Choroid plexus epithelial cell (primary cell): ENCODE data around the gene VPS13D.
"Not testable (repeated sequence)": the region's sequence is repeated elsewhere in the genome, so short reads cannot be mapped to it uniquely, and the experiment has no call there.

ENCODE experiments used
- DNase-seq: peaks from one replicate; pipeline ENCODE4 v3.0.0-alpha.2; 2010; ENCODE audit warnings: low read depth
- H3K4me3 ChIP-seq: 2 replicates; pipeline ENCODE4 v1.5.1; 2011; ENCODE audit warnings: low read depth, mild to moderate bottlenecking, control low read depth, low read length, moderate library complexity
- TF ChIP-seq, protein P1 (sequence below): conservative IDR thresholded peaks from 2 replicates; pipeline ENCODE4 v1.5.1; 2011; ENCODE audit warnings: low read depth, mild to moderate bottlenecking, control low read depth, inconsistent platforms, low read length, moderate library complexity

VPS13D gene

DNA sequence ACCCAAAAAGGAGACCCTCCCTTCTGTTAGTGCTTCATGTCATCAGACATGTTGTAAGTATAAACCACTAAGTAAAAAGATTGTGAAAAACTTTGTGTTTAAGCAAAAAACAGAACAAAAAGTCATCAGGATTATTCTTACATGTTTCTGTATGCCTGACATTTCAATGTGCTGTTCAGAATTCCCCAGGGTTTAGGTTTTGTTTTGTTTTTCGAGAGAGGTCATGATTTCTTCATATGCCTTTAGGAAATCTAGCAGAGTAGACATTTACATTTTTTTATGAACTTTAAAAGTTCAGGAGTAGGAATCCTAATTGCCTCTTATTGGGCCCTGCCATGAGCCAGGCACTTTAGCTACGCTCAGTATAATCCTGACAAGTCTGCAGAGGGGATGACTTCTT, 85.3 kb downstream of the VPS13D start:
- DNase-seq = peak; percentile 82
- H3K4me3 ChIP-seq = no peak overlapping the region
- TF ChIP-seq, protein P1, sequence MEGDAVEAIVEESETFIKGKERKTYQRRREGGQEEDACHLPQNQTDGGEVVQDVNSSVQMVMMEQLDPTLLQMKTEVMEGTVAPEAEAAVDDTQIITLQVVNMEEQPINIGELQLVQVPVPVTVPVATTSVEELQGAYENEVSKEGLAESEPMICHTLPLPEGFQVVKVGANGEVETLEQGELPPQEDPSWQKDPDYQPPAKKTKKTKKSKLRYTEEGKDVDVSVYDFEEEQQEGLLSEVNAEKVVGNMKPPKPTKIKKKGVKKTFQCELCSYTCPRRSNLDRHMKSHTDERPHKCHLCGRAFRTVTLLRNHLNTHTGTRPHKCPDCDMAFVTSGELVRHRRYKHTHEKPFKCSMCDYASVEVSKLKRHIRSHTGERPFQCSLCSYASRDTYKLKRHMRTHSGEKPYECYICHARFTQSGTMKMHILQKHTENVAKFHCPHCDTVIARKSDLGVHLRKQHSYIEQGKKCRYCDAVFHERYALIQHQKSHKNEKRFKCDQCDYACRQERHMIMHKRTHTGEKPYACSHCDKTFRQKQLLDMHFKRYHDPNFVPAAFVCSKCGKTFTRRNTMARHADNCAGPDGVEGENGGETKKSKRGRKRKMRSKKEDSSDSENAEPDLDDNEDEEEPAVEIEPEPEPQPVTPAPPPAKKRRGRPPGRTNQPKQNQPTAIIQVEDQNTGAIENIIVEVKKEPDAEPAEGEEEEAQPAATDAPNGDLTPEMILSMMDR = no peak

DNA sequence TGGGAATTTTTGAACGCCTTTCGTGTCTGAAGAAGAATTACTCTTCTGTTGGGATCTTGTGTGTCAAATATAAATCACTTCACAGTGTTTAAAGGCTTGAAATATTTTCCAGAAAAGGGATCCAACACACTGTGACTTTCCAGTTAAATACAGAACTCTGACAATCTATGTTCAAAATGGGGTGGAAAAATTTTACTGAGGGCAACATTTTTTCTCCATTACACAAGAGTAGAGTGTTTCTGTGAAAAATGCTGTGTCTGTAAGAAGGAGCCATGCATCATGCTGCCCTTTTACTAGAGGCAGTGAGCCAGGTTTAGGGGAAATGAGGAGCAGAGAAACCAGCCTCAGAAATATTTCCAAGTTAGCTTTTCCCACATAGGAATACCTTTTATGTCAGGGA, 86.5 kb downstream of the VPS13D start:
- TF ChIP-seq, protein P1 = no peak
- peak; percentile 60 for DNase-seq
- no peak overlapping the region for H3K4me3 ChIP-seq

DNA sequence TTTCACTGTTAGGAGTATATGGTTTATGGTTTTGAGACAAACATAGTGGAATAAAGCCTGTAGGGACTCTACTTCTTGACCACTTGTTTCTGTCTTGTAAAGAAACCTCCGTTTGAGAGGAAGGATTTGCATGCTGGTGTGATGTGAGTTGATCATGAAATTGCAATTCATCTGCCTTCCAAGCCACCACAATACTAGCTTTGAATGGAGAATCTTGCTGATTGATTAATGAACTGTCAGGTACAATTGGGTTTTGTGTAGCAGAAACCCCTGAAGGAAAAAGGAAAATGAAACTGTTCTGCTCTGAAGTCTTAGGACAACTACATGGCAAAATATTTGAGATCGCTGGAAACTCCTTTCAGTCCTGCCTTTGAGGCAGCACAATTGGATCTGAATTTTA, 90.7 kb downstream of the VPS13D start:
- H3K4me3 ChIP-seq = no peak overlapping the region
- TF ChIP-seq, protein P1 = no peak
- DNase-seq = no peak

DNA sequence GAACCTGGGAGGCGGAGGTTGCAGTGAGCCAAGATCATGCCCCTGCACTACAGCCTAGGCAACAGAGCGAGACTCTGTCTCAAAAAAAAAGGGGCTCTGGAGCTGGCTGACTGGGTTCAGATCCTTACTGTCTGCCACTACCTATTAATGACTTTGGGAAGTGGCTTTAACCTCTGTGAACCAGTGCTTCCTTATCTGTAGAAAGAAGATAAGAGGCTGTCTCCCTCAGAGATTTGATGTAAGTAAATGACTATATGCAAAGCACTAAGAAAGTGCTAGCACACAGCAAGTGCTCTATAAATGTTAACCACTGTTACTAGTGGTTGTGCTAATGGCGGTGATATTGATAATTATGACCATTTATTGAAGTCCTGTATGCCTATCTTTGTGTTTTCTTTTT, 94.6 kb downstream of the VPS13D start:
- DNase-seq = no peak
- TF ChIP-seq, protein P1 = no peak
- no peak overlapping the region for H3K4me3 ChIP-seq

DNA sequence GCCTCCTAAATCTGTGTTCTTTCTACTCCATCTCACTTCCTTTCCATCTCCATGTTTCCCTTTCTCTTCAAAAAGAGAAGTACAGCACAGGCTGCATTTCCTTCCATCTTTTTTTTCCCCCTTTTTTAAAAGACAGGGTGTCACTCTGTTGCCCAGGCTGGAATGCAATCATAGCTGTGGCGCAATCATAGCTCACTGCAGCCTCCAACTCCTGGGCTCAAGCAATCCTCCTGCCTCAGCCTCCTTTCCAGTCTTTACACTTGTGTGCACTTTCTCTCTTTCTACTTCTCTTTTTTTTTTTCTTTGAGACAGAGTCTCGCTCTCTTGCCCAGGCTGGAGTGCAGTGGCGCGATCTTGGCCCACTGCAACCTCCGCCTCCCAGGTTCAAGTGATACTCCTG, 95.1 kb downstream of the VPS13D start:
- DNase-seq, H3K4me3 ChIP-seq: not testable (repeated sequence)

DNA sequence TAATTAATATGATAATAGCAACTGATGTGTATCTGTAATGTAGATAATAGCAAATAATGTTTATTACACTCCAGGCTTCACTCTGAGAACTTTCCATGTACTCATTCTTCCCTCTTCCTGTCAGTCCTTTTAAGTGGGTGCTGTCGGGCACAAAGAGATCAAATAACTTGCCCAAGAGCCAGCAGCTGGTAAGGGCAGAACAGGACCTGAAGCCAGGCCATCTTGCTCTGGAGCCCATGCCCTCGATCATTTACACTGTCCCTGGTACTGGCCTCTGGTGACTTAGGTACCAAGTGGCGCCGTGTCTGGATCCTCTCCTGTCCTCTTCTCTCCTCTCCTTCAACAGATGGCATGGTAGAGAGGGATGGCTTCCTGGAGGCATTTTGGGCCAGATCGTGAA, 97.2 kb downstream of the VPS13D start:
- H3K4me3 ChIP-seq = no peak overlapping the region
- no peak for DNase-seq
- TF ChIP-seq, protein P1 = no peak

DNA sequence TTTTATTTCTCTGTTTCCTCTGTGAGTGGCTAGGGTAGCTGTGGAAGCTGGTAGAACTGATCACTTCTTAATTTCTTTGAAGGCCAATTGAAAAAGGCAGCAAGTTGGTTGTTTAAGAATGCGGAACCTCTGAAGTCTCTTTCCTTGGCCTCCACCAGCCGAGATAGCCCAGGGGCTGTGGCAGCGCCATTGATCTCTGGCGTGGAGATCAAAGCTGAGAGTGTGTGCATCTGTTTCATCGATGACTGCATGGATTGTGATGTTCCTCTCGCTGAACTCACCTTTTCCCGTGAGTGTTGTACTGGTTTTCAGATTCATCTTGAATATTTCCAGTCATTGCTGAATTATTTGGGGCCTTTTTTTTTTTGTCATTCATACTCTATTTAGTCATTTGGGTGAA, 97.7 kb downstream of the VPS13D start:
- TF ChIP-seq, protein P1 = no peak
- DNase-seq = no peak
- H3K4me3 ChIP-seq = no peak overlapping the region
